Cardiac muscle cell (in vitro differentiated cells and primary cell): ENCODE data around the gene BRSK2. TPM values are rescaled to one million over a fixed set of nuclear protein-coding genes. Genes with fewer than 3 reads are reported as not detected.

ENCODE experiments used
- DNase-seq, 2 donors: peaks; one replicate each; pipeline versions ENCODE4 v3.0.0 to v3.0.0-alpha.2; 2010 to 2017; ENCODE audit warnings: low read depth in 1 of 2, low spot score in 1 of 2
- H3K27ac ChIP-seq: fragments of 200-600 bp; sonication (generic); 2 replicates; pipeline ENCODE4 v1.5.1; 2016
- H3K27me3 ChIP-seq: fragments of 200-600 bp; sonication (generic); 2 replicates; pipeline ENCODE4 v1.6.0; 2016; ENCODE audit warnings: control low read depth
- H3K36me3 ChIP-seq: fragments of 200-600 bp; sonication (generic); 2 replicates; pipeline ENCODE4 v1.5.1; 2016; ENCODE audit warnings: control low read depth
- H3K4me1 ChIP-seq: fragments of 200-600 bp; sonication (generic); 2 replicates; pipeline ENCODE4 v1.8.1; 2017; ENCODE audit warnings: low read depth, mild to moderate bottlenecking, mixed run types
- H3K4me3 ChIP-seq: fragments of 200-600 bp; sonication (generic); 2 replicates; pipeline ENCODE4 v1.5.1; 2016; ENCODE audit warnings: mild to moderate bottlenecking
- H3K9me3 ChIP-seq: fragments of 200-600 bp; sonication (generic); 2 replicates; pipeline ENCODE4 v1.5.1; 2017; ENCODE audit warnings: low read depth, mild to moderate bottlenecking, control low read depth
- CTCF ChIP-seq: IDR thresholded peaks from 2 replicates; pipeline ENCODE4 v1.5.1; 2012; ENCODE audit warnings: low read depth, mild to moderate bottlenecking, low read length
- polyA plus RNA-seq: library from polyadenylated mRNA; unstranded; fragments of >200 nt; fragmentation: Nextera tagmentation; extraction: Ambion mirVana; gene quantifications from 2 replicates; pipeline ENCODE4 v1.2.1, GENCODE V29; 2016
- total RNA-seq: library from RNA; depleted of rRNA; stranded (reverse); fragments of >200 nt; gene quantifications from 2 replicates; pipeline ENCODE4 v1.2.3, GENCODE V29; 2016

The BRSK2 gene
- total and polyA plus RNA-seq, 2 experiments from 2014 or later, result 0.69 to 2.7 TPM

- no peak for DNase-seq
- no peaks in the 10 kb centered on the region for H3K9me3 ChIP-seq
- H3K4me3 ChIP-seq, result no peak overlapping the region
- H3K27me3 ChIP-seq, result no peaks in the 10 kb centered on the region
- no peak for TF ChIP-seq CTCF
- no peaks in the 10 kb centered on the region for H3K4me1 ChIP-seq
- H3K27ac ChIP-seq, result no peak overlapping the region
- no peaks in the 10 kb centered on the region for H3K36me3 ChIP-seq
Measured at GRCh38 chr11:1368216-1368615, 21.5 kb upstream of the BRSK2 start.

GRCh38 chr11:1368966-1369365 is 20.8 kb upstream of the BRSK2 start:
- Histone ChIP-seq H3K9me3 (no peaks in the 10 kb centered on the region), H3K36me3 (no peaks in the 10 kb centered on the region), H3K4me3 (no peak overlapping the region), H3K4me1 (no peaks in the 10 kb centered on the region), H3K27ac (no peak overlapping the region), H3K27me3 (no peaks in the 10 kb centered on the region)
- no peak for TF ChIP-seq CTCF
- no peak for DNase-seq

GRCh38 chr11:1369371-1370005 is 20.2 kb upstream of the BRSK2 start:
- Histone ChIP-seq H3K36me3 (no peaks in the 10 kb centered on the region), H3K27ac (no peak overlapping the region), H3K4me3 (no peak overlapping the region), H3K4me1 (no peaks in the 10 kb centered on the region), H3K9me3 (no peaks in the 10 kb centered on the region), H3K27me3 (no peaks in the 10 kb centered on the region)
- TF ChIP-seq CTCF, result no peak
- DNase-seq, result no peak

- no peak for TF ChIP-seq CTCF
- H3K36me3 ChIP-seq, result no peaks in the 10 kb centered on the region
- H3K27ac ChIP-seq, result no peak overlapping the region
- no peak overlapping the region for H3K4me3 ChIP-seq
- no peaks in the 10 kb centered on the region for H3K9me3 ChIP-seq
- no peaks in the 10 kb centered on the region for H3K4me1 ChIP-seq
- DNase-seq, result no peak
- H3K27me3 ChIP-seq, result no peaks in the 10 kb centered on the region
Measured at GRCh38 chr11:1370186-1371025, 19.3 kb upstream of the BRSK2 start.

- H3K4me3 ChIP-seq, result no peak overlapping the region
- DNase-seq, result no peak
- H3K27me3 ChIP-seq, result no peaks in the 10 kb centered on the region
- no peaks in the 10 kb centered on the region for H3K36me3 ChIP-seq
- no peaks in the 10 kb centered on the region for H3K4me1 ChIP-seq
- H3K9me3 ChIP-seq, result no peaks in the 10 kb centered on the region
- no peak for TF ChIP-seq CTCF
- no peak overlapping the region for H3K27ac ChIP-seq
Measured at GRCh38 chr11:1371026-1371325, 18.8 kb upstream of the BRSK2 start.
